ENCODE measurements around the gene KIAA0825.

- TF ChIP-seq CTCF (conservative IDR thresholded peaks at IDR 0.05 in 1 of 2, IDR thresholded peaks at IDR 0.05 in 1 of 2; ENCODE audit: extremely low read depth in 1 of 2, insufficient read depth in 1 of 2, low read depth in 1 of 2, low read length in 2 of 2): no peak
- no peak for TF ChIP-seq EZH2 (IDR thresholded peaks at IDR 0.05; ENCODE audit: borderline replicate concordance, low read length)
Observed at GRCh38 chr5:94347130-94347529, 271.3 kb downstream of the KIAA0825 start.
